HFFc6 (cell line): ENCODE measurements around the gene ACVR1. TPM values are rescaled to one million over a fixed set of nuclear protein-coding genes. Genes with fewer than 3 reads are reported as not detected.
"Not testable (repeated sequence)": the region's sequence is repeated elsewhere in the genome, so short reads cannot be mapped to it uniquely, and the experiment has no call there.

Experiments
- DNase-seq: peaks from one replicate; pipeline ENCODE4 v3.0.0-alpha.2; 2018
- H3K27ac Mint-ChIP-seq: 2 replicates; pipeline ENCODE4 v1.8.0; 2020; ENCODE audit warnings: mild to moderate bottlenecking, mixed read lengths
- H3K27me3 Mint-ChIP-seq: 2 replicates; pipeline ENCODE4 v1.8.0; 2021; ENCODE audit warnings: mild to moderate bottlenecking, moderate library complexity, mixed read lengths; ENCODE audit not compliant: insufficient read depth
- H3K36me3 Mint-ChIP-seq: 2 replicates; pipeline ENCODE4 v1.8.0; 2021; ENCODE audit warnings: low read depth, mixed read lengths
- H3K4me1 Mint-ChIP-seq: 2 replicates; pipeline ENCODE4 v1.8.0; 2020; ENCODE audit warnings: low read depth, mixed read lengths
- H3K4me3 Mint-ChIP-seq: 2 replicates; pipeline ENCODE4 v1.8.0; 2020; ENCODE audit warnings: mild to moderate bottlenecking, moderate library complexity, mixed read lengths
- H3K9me3 Mint-ChIP-seq: 2 replicates; pipeline ENCODE4 v1.8.0; 2020; ENCODE audit warnings: mild to moderate bottlenecking, mixed read lengths
- total RNA-seq, 6 experiments: library from RNA; stranded (reverse); fragmentation: NEBNext Ultra II Directional; extraction: Animal tissue kit (Norgen Biotek cat#: 25700); gene quantifications; 2 replicates in 1 of 6; 3 replicates in 5 of 6; pipeline ENCODE4 v1.2.3, GENCODE V29; 2021
- TF ChIP-seq, protein P1 (sequence below): fragments of 200-600 bp; sonication (generic); IDR thresholded peaks from 2 replicates; pipeline ENCODE4 v1.5.0; 2021; ENCODE audit warnings: antibody characterized with exemption, mild to moderate bottlenecking

Gene ACVR1
- total RNA-seq, 6 experiments from 2014 or later = 37.5 to 48.4 (median 43.1) TPM

DNA sequence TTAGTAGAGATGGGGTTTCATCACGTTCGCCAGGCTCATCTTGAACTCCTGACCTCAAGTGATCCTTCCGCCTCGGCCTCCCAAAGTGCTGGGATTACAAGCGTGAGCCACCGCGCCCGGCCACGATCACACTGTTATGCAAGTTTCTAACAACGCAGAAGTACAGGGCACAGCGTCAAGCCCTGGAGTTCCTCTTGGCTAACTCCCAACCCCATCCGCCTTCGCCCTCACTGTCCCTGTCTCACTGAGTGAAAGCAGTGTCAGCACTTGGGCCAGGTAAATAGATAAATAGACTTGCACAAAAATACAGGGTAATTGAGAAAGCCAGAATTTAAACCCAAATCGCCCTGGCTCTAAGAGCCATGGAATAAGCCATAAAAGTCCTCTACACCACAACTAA is 111.7 kb downstream of the ACVR1 start:
- Mint-ChIP-seq H3K27ac (no peak overlapping the region), H3K4me1 (peaks cover 10% of the 10 kb centered on the region), H3K36me3 (peaks cover 58% of the 10 kb centered on the region), H3K4me3 (no peak overlapping the region), H3K9me3 (peaks cover 11% of the 10 kb centered on the region), H3K27me3 (no peaks in the 10 kb centered on the region; the same call in 1 of the 2 replicates)
- TF ChIP-seq, protein P1, sequence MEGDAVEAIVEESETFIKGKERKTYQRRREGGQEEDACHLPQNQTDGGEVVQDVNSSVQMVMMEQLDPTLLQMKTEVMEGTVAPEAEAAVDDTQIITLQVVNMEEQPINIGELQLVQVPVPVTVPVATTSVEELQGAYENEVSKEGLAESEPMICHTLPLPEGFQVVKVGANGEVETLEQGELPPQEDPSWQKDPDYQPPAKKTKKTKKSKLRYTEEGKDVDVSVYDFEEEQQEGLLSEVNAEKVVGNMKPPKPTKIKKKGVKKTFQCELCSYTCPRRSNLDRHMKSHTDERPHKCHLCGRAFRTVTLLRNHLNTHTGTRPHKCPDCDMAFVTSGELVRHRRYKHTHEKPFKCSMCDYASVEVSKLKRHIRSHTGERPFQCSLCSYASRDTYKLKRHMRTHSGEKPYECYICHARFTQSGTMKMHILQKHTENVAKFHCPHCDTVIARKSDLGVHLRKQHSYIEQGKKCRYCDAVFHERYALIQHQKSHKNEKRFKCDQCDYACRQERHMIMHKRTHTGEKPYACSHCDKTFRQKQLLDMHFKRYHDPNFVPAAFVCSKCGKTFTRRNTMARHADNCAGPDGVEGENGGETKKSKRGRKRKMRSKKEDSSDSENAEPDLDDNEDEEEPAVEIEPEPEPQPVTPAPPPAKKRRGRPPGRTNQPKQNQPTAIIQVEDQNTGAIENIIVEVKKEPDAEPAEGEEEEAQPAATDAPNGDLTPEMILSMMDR = no peak
- no peak for DNase-seq

DNA sequence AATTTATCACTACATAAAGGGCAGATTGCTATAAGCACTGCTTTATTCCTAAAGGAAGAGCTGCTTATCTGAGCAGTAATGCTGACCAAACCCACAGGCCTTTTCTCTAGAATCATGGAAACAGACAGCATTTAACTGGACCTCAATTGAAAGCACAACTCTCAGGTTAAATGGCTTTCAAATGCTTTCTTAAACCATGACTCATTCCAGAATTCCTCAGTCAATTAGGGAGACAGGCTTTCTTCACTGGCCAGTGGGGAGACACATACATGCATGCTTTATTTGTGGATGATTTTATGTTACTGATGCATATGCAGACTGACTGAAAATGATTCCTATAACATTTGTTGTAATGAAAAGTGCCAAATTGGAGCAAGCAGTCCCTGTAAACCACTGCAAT is 114.6 kb downstream of the ACVR1 start:
- TF ChIP-seq, protein P1 = no peak
- Mint-ChIP-seq H3K36me3 (peaks cover 73% of the 10 kb centered on the region), H3K27ac (no peak overlapping the region), H3K27me3 (no peaks in the 10 kb centered on the region), H3K4me3 (no peak overlapping the region), H3K9me3 (peaks cover 21% of the 10 kb centered on the region), H3K4me1 (peaks cover 10% of the 10 kb centered on the region)
- DNase-seq = peak; percentile 71

DNA sequence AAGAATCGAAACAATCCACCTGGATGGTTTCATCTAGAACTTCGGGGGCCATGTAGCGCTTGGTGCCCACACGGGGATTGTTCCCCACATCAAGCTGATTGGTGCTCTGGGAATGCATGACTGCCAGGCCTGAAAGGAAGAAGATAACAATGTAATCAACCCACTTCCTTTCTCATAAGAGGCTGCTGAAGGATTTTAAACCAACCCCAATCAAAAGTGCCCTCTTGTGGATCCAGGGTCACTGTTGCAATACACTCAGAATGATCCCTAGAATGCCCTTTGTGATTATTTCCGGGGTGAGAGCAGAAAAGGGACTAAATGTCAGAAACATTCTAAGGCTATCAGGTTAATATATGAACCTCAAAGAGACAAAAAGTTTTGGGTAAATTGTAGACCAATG is 115.2 kb downstream of the ACVR1 start:
- Mint-ChIP-seq H3K36me3 (peaks cover 78% of the 10 kb centered on the region), H3K9me3 (peaks cover 25% of the 10 kb centered on the region), H3K27me3 (no peaks in the 10 kb centered on the region), H3K4me1 (peaks cover 10% of the 10 kb centered on the region), H3K27ac (no peak overlapping the region; the same call in 1 of the 2 replicates), H3K4me3 (no peak overlapping the region)
- DNase-seq = no peak
- TF ChIP-seq, protein P1 = no peak

DNA sequence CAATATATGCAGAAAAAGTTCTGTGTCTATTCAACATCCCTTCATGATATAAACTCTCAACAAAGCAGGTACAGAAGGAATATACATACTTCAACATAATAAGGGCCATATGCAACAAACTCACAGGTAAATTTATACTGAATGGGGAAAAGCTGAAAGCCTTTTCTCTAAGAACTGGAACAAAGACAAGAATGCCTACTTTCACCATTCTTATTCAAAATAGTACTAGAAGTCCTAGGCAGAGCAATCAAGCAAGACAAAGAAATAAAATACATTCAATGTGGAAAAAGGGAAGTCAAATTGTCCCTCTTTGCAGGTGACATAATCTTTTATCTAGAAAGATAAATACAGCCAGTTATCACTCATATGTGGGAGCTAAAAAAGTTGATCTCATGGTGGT is 116.3 kb downstream of the ACVR1 start:
- TF ChIP-seq, protein P1 = no peak
- Mint-ChIP-seq H3K4me1 (peaks cover 10% of the 10 kb centered on the region), H3K36me3 (peaks cover 80% of the 10 kb centered on the region), H3K9me3 (peaks cover 33% of the 10 kb centered on the region), H3K27me3 (no peaks in the 10 kb centered on the region), H3K27ac (no peak overlapping the region), H3K4me3 (no peak overlapping the region)
- DNase-seq = no peak

DNA sequence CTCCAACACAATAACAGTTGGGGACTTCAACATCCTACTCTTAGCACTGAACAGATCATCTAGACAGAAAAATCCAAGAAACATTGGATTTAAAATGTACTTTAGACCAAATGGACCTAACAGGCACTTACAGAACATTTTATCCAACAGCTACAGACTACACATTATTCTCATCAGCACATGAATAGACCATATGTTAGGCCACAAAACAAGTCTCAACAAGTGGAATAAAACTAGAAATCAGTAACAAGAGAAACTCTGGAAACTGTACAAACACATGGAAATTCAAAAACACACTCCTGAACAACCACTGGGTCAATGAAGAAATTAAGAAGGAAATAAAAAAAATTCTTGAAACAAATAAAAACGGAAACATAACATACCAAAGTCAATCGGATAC is 117.5 kb downstream of the ACVR1 start:
- TF ChIP-seq, protein P1 = no peak
- Mint-ChIP-seq H3K4me1 (peaks cover 10% of the 10 kb centered on the region), H3K27ac (no peak overlapping the region), H3K9me3 (peaks cover 33% of the 10 kb centered on the region), H3K27me3 (no peaks in the 10 kb centered on the region), H3K4me3 (no peak overlapping the region), H3K36me3 (peaks cover 92% of the 10 kb centered on the region)
- DNase-seq = no peak

DNA sequence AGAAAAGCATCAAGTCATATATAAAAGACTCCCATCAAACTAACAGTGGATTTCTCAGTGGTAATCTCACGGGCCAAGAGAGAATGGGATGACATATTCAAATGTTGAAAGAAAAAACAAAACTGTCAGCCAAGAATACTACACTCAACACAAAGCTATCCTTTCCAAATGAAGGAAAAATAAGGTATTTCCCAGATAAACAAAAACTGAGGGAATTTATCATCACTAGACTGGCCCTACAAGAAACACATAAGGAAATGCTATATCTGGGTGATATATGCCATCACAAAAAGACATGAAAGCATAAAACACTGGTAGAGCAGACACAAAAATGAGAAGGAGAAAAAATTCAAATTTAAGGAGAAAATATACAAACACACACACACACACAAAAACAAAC is 118.6 kb downstream of the ACVR1 start:
- Mint-ChIP-seq H3K4me3 (no peak overlapping the region), H3K27ac (no peak overlapping the region), H3K4me1 (peaks cover 10% of the 10 kb centered on the region), H3K36me3 (peaks cover 93% of the 10 kb centered on the region), H3K9me3 (peaks cover 27% of the 10 kb centered on the region), H3K27me3 (no peaks in the 10 kb centered on the region)
- no peak for DNase-seq
- TF ChIP-seq, protein P1 = no peak

DNA sequence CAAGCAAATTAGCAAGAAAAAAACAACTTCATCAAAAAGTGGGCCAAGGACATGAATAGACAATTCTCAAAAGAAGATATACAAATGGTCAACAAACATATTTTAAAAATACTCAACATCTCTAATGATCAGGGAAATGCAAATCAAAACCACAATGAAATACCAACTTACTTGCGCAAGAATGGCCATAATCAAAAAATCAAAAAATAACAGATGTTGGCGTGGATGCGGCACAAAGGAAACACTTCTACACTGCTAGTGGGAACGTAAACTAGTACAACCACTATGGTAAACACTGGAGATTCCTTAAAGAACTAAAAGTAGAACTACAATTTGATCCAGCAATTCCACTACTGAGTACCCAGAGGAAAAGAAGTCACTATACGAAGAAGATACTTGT is 119.7 kb downstream of the ACVR1 start:
- Mint-ChIP-seq H3K36me3 (peaks cover 92% of the 10 kb centered on the region), H3K9me3 (peaks cover 22% of the 10 kb centered on the region)
- not testable (repeated sequence) for H3K27me3 Mint-ChIP-seq, H3K27ac Mint-ChIP-seq, H3K4me3 Mint-ChIP-seq, H3K4me1 Mint-ChIP-seq, DNase-seq
